NCI-H1694 (cell line): ENCODE data around the gene TLE7.

Source experiments
- DNase-seq: peaks from one replicate; lab custom pipeline; 2025; lab: John Stamatoyannopoulos, UW

Gene TLE7

DNA sequence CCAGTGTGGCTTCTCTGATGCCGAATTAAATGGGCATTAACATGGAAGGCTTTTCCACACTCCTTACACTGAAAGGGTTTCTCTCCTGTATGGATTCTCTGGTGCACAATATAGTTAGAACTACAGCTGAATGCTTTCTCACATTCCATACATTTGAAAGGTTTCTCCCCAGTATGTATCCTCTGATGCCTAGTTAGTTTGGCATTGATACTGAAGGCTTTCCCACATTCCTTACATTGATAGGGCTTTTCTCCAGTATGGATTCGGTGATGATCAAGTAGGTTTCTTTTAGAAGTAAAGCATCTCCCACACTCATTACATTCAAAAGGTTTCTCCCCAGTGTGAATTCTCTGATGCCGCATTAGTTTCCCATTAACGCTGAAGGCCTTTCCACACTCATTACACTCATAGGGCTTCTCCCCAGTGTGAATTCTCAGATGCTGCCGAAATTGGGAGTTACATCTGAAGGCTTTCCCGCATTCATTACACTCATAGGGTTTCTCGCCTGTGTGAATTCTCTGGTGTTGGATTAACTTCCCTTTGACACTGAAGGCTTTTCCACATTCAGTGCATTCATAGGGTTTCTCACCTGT lies 6.5 kb upstream of the TLE7 start:
- no peak for DNase-seq

DNA sequence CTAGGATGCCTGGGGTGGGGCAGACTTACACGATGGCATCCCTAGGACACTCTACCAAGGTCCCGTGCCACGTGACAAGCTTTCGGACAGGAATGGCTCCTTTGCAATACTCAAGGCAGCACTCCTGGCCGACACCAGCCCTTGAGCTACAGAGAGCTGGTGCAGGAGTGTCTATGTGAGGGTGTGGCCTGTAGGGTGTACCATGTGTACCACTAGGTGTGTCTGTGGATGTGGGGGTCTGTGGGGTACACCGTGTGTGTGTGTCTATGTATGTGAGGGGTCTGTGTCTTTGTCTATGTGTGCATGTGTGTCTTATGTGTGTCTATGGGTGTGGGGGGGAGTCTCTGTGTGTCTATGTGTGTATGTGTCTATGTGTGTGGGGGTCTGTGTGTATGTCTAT lies 1.9 kb upstream of the TLE7 start:
- DNase-seq: no peak

DNA sequence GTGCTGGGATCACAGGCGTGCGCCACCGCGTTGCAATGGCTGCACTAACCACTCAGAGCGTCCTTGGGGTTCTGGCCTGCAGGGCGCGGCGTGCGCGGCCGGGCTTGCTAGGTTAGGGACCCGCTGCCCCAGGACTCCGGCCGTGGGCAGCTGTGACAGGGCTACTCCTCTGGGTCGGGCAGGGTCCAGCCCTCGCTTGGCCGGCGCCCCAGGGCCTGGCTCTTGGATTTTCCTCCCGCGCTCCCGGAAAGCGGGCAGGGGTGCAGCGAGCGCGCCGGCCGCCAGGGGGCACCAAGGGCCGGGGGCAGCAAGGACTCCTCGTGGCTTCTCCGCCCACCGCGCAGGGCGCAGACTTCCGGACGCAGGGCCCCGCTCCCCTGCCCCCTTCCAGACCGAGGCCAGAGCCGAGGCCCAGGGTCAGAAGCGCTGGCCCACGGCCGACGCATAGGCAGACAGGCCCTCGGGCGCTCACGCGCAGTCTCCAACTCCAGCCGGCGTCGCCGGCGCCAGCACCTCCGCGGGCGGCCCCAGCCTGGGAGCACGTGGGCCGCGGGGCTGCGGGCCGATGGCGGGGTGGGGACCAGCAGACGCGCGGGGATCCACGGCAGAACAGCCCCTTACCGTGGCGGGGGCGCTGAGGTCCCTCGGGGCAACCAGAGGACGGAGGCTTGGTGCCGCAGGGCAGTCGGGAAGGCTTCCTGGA lies 355 bp downstream of the TLE7 start:
- DNase-seq: no peak

DNA sequence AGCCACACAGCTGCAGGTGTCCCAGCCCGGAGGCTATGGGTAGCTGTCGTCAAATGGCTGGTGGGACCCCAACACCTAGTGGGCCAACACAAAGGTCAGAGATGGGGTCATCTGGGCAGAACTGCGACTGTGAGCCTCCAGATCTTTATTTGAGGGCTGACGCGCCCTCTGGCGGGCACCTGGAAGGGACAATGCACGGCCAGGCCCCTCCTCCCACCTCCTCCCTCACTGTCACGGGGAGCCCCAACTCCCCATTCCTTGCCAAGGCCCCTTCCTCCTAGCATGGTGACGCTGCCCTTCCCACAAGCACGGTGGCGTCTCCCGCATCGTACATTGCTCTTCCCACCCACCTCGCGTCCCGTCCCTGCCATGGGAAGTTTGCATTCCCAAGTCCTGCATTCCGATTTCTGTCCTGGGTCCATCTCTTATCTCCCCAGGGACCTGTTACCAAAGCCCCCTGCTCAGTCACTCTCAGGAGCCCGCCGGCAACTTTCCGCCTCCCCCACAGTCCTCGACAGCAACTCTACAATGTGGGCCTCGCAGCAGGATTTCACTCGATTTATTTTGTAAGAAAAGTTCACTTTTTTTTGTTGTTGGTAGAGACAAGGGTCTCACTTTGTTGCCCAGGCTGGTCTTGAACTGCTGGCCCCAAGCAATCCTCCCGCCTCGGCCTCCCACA lies 1.0 kb downstream of the TLE7 start:
- no peak for DNase-seq

DNA sequence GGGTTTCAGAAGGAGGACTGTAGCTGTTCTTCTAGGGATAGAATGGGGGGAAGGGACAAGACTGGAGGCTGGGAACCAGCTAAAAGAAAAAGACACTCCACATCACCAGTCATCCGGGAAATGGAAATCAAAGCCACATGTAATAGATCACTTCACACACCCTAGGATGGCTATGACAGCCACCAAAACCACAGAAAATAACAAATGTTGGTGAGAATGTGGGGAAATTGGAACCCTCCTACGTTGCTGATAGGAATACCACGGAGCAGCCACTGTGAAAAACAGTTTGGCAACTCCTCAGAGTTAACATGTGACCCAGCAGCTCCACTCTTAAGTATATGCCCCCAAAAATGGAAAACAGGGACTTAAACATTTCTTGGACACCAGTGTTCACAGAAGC lies 2.3 kb downstream of the TLE7 start:
- DNase-seq: no peak

DNA sequence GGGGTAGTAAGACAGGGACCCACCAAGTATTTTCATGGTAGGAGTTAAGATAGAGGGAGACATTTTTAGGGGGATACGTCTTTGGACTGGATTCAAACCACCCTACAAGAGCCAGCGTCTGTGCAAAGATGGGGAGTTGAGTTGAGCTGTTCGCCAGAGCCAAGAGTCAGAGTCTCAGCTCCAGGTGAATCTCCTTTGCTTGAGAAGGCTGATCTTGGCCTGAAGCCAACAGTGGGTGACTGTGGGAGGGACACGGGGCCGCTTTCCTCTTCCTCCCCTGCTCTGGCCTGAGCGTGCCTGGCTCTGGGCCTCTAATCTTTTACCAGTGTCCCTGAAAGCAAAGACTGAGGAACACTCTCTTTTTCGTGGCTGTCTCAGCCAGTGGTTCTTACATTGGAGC lies 5.4 kb downstream of the TLE7 start:
- no peak for DNase-seq

DNA sequence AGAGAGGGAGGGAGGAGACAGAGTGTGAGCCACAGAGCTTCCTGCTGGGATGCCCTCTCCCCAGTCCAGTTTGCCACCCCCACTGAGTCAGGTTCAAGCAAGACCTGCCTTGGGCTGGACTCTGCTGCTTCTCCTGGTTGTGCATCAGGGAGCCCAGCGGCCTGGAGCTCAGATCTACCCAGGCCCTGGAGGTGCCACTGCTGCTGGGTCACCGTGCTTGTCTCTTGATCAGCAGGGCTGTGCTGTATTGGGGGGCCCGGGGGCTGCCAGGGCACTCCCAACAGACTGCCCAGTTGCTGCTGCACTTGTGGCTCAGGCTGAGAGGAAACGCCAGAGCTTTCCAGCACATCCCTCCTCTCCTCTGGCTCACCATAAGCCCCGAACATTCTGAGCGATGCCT lies 8.9 kb downstream of the TLE7 start:
- no peak for DNase-seq

DNA sequence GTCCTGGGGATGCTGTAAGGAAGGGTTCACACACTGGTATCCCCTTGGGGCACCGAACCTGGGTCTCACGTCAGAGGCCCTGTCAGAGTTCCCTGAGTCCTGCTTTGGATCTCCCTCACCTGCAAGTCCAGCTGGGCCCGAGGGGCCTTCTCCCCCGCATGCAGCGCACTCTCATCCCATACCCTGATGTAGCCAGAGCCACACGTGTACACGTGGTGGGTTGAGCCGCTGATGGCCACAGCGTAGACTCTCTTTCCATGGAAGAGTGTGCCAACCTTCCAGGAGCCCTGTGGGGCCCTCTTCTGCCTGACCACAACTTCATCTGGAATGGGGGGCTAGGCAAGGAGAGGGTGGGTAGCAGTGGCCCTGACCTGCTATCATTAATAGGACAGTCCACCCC lies 9.9 kb downstream of the TLE7 start:
- no peak for DNase-seq

DNA sequence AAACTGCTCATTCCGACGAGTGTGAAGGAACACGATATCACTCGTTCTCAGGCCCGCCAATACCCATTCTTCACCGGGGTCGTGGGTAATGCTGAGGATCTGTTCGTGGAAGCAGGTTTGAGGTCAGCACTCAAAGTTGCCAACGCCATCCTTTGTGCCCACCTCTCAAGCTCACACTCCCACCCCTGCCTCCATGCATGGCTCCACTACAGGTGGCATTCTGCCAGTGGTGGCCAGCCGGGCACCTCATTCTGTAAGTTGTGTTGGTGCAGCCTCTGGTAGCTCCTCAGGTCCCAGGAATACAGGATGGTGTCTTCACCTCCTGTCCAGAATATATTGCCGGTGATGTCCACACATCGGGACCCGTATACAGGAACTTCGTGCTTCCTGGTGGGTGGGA lies 10.7 kb downstream of the TLE7 start:
- DNase-seq: no peak

DNA sequence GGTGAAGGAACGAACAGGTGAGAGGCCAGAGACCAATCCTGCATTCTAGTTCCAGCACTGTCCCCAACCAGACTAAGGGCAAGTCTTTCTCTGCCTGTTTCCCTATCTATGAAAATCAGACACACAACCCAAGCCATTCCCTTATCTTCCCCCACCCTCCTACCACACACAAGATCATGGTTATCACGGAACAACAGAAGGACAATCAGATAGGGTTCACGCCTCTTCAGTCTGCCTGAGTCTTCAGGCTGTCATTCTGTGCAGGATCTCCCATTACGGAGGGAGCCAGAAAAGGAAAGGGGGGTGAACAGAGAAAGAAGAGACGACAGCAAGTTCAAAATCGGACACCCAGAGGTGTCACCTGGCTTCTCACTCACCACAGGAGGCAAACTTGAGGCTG lies 11.1 kb downstream of the TLE7 start:
- DNase-seq: no peak

DNA sequence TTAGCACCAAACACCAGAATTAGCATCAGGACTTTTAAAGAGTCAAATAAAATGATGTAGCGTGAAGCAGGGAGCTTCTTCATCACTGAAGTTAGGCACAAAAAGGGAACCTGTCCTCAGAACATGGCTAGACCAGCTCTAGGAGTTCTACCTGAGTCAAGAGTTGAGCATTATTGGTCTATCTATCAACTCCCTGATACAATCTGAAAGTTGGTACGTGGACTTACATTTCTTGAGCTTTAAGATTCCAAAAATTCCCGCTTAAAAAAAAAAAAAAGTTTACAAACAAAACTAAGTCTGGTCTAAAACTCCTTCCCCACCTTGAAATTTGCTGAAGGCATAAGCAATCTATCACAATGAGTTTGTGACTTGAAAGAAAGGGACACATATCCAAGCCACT lies 12.3 kb downstream of the TLE7 start:
- no peak for DNase-seq

DNA sequence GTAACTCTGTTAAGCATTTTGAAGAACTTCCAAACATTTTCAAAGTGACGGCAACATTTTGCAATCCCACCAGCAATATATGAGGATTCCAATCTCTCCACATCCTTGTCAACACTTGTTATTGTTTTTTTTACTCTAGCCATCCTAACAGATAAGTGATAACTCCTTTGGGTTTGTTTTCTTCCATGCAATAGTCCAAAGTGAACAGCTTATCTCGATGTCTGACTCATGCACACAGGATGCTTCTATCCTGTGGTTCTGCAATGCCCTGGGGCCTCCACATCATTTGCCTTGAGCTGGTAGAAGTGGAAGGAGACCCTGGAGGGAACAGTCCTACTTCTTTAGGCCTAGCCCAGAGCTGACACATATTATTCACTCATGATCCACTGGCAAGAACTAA lies 13.0 kb downstream of the TLE7 start:
- DNase-seq: no peak

DNA sequence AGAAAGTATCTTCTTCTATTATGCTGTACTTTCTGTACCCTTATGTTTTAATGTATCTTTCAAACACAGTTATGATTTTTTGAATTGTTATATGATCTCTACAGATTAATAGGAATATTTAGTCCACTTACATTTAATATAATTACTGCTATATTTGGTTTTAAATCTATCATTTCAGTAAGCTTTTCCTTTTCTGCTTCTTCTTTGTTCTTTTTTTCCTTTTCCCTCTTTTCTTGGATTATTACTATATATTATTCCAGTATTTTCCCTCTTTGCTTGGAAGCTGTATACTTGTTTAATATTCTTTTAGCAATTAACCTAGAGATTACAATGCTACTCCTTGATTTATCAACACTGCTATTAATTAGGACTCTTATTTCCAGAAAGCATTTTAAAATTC lies 13.5 kb downstream of the TLE7 start:
- no peak for DNase-seq

DNA sequence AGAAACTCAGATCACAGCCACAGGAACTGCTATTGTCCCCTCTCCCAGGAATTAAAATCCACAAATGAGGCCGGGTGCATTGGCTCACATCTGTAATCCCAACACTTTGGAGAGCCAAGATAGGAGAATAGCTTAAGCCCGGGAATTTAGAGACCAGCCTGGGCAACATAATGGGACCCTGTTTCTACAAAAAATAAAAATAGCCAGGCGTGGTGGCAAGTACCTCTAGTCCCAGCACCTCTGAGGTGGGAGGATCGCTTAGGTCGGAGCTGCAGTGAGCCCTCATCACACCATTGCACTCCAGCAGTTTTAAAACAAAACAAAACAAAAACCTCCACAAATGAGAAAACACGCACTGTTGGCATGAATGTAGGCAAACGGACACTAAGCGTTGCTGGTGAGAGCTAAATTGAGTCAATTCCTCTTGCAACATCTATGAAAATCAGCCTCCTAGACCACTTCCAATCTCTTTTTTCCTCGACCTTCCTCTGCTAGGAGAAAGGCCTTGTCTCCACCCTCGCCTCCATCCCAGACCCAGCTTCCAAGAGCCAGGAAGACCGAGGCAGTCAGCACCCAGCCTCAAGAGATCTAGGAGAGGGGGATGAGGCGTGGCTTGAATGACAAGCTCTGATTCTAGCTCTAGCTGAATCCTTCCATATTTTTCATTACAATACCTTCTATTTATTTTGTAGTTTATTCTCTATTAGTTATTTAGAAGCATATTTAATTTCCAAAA lies 14.8 kb downstream of the TLE7 start:
- no peak for DNase-seq

DNA sequence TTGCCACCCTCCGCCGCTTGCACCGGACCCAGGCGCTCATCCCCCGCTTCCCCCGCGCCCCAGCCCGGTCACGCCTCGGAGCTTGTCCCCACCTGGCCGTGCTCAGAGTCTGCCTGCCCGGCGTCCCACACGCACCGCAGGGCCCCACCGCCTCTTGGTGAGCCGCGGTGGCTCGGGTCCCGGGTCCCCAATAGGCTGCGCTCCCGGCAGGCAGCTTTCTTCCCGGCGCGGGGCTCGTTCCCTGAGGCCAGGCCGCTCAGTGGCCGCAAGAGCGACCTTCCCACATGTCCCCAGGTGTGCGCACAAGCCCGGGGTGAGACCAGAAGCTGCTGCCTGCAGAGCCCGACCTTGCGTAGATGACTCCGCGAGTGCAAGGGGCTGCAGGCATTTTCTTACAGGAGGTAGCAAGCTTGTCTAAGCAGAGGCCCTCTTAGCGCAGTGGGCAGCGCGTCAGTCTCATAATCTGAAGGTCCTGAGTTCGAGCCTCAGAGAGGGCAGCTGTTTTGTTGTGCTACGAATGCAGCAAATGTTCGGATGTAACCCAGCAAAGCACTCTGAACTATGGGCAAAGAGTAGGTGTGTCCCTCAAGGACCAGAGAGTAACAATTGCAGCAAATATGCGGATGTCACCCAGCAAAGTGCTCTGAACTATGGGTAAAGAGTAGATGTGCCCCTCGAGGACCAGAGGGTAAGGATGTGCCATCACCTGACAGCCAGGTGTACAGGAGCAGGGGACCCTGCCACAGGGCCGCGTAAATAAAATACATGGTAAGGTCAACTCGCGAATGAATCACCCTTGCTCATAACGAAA lies 15.6 kb downstream of the TLE7 start:
- peak; percentile 19 for DNase-seq

DNA sequence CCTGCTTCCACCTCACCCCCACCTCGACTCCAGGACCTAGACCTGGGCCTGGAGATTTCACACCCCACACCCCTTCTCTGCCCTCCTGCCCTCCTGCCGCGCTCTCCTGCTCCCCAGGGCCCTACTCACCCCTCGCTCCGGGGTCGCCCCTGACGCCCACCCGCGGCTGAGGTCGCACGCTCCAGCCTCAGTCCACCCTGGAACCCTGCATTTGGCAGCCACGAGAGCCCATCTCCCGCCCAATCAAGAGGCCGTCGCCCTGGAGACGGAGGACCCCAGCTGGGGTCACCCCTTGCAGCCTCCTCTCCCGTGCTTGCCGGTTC lies 16.1 kb downstream of the TLE7 start:
- no peak for DNase-seq

DNA sequence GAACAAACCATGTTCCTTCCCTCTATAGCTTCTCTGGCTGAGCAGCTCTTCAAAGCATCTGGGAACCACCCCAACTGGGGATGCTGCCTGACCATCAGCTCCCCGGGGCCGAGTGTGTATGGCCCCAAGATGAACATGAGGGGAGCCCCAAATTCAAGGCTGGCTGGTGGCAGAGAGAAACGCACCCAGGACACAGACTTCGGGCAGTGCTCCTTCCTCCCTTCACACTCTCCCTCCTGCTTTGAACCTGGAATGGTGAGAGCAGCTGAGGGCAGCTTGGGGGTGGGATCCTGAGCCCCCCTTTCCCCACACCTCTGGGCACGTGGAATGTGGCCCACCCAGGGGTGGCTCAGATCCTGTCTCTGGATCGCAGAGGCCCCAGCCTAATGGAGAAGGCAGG lies 17.2 kb downstream of the TLE7 start:
- DNase-seq: no peak

DNA sequence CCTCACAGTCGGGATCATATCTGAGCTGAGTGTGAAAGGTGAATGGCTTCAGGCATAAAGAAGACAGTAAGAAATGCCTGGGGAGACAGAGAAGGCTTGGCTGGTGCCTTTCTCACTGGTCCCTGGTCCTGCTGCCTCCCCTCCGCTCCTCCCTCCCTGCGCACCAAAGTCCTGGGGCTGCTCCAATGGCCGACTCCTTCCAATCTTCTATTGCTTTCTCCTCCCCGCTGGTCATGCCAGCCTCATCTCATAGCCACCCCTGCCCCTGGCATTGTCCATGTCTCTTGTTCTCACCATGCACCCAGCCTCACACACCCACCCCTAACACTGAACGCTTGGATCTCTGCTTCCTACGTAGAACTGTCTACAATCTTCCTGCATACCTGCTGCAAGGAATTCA lies 18.0 kb downstream of the TLE7 start:
- DNase-seq: no peak

DNA sequence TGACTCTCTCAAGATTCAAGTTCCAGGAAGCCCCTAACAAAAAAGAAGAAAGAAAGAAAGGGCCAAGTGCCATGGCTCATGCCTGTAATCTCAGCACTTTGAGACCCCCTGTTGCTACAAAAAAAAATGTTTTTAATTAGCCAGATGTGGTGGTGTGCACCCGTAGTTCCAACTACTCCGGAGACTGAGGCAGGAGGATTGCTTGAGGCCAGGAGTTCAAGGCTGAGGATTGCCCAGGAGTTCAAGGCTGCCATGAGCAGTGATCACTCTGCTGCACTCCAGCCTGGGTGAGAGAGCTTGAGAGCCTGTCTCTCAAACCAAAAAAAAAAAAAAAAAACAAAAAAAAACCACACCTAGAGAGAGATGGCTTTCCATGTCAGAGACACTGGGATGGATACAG lies 18.8 kb downstream of the TLE7 start:
- DNase-seq: no peak

DNA sequence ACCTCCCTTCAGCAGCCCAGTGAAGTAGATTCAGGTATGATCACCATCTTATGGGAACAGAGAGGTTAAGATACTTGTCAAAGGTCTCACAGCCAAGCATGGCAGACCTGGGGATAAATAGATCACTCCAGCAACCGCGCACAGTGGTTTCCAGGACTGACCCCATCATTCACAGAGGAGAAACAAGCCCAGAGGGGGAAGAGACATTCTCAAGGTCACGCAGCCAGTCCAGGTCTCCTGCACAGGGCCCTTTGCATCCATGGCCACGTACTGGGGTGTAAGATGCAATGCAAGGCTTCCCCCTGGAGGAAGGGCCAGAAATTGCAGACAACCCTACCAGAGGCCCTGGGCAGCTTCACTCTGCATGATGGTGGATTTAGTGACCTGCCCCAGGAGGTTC lies 19.9 kb downstream of the TLE7 start:
- DNase-seq: no peak

DNA sequence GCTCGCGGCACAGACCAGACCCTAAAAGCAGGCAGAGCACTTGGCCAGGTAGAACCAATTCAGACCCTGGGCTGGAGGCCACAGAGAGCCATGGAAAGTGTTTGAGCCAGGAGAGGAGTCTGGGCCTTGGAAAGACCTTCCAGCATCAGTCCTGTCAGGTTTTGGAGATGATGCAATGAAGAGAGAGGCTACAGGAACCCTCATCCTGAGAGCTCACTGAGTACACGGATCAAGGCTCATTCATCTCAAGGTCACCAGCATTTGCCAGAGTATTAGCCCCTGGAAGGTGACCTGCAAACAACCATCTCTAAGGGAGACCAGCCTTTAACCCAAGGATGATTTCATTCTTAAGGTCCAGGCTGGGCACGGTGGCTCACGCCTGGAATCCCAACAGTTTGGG lies 27.8 kb downstream of the TLE7 start:
- DNase-seq: no peak

DNA sequence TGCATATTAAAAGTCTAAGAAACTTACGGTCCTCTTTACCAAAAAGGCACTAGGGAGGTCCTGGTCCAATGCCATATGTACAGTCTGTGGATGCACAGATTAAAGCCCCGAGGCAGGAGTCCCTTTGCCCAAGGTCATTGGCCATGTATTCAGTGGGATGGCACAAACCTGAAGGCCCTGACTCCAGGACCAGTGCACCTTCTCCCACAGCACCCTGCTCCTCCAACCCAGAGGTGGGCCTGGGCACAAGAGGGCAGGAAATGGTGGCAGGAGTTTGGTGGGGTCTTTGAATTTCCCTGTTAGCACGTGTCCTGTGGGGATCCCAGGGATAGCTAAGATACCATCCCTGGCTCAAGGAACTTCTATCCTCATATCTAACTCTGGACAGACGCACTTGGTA lies 28.5 kb downstream of the TLE7 start:
- no peak for DNase-seq
